DOHH2 (cell line): ENCODE results near the gene PDE10A.

Experiments
- H3F3A ChIP-seq: fragments of 200-600 bp; sonication (generic), shearing (Covaris generic); 2 replicates; pipeline ENCODE4 v1.6.0; 2016; ENCODE audit warnings: antibody characterized with exemption, mild to moderate bottlenecking; ENCODE audit not compliant: control insufficient read depth, insufficient read depth
- H3K27ac ChIP-seq: fragments of 200-600 bp; sonication (generic); 2 replicates; pipeline ENCODE4 v1.5.1; 2014; ENCODE audit warnings: low read depth, mild to moderate bottlenecking, low read length, moderate library complexity
- H3K27me3 ChIP-seq: fragments of 200-600 bp; sonication (generic); 2 replicates; pipeline ENCODE4 v1.6.1; 2014; ENCODE audit warnings: mild to moderate bottlenecking, low read length, mixed read lengths; ENCODE audit not compliant: control insufficient read depth
- H3K36me3 ChIP-seq: fragments of 200-600 bp; sonication (generic); 2 replicates; pipeline ENCODE4 v1.6.1; 2014; ENCODE audit warnings: mild to moderate bottlenecking, low read length, moderate library complexity, mixed read lengths; ENCODE audit not compliant: control insufficient read depth
- H3K4me1 ChIP-seq: fragments of 200-600 bp; sonication (generic); 2 replicates; pipeline ENCODE4 v1.6.1; 2014; ENCODE audit warnings: mild to moderate bottlenecking, low read length, mixed read lengths; ENCODE audit not compliant: control insufficient read depth
- H3K4me2 ChIP-seq: fragments of 200-600 bp; sonication (generic); 2 replicates; pipeline ENCODE4 v1.6.0; 2014; ENCODE audit warnings: mild to moderate bottlenecking, low read length, moderate library complexity
- H3K4me3 ChIP-seq: fragments of 200-600 bp; sonication (generic); 2 replicates; pipeline ENCODE4 v1.5.1; 2014; ENCODE audit warnings: mild to moderate bottlenecking, low read length, mixed read lengths
- H3K79me2 ChIP-seq: fragments of 200-600 bp; sonication (generic); 2 replicates; pipeline ENCODE4 v1.6.1; 2014; ENCODE audit warnings: mild to moderate bottlenecking, low read length, mixed read lengths; ENCODE audit not compliant: control insufficient read depth
- H3K9me2 ChIP-seq: fragments of 200-600 bp; sonication (generic); replicated peaks from 2 replicates; pipeline ENCODE4 v1.6.1; 2014; ENCODE audit warnings: mild to moderate bottlenecking, low read length, mixed read lengths; ENCODE audit not compliant: control insufficient read depth
- H3K9me3 ChIP-seq: fragments of 200-600 bp; sonication (generic); 2 replicates; pipeline ENCODE4 v1.6.1; 2014; ENCODE audit warnings: antibody characterized with exemption, low read length, mixed read lengths; ENCODE audit not compliant: control insufficient read depth, insufficient read depth
- H4K20me1 ChIP-seq: fragments of 200-600 bp; sonication (generic); 2 replicates; pipeline ENCODE4 v1.6.0; 2014; ENCODE audit warnings: low read depth, mild to moderate bottlenecking, antibody characterized with exemption, low read length, moderate library complexity; ENCODE audit not compliant: control insufficient read depth, insufficient read depth
- CTCF ChIP-seq: fragments of 200-600 bp; sonication (generic); IDR thresholded peaks from one replicate; pipeline ENCODE4 v1.5.1; 2014; ENCODE audit warnings: antibody characterized with exemption, mild to moderate bottlenecking, low read depth, low read length; ENCODE audit not compliant: poor library complexity, severe bottlenecking
- EZH2phosphoT487 ChIP-seq: fragments of 200-600 bp; sonication (generic); IDR thresholded peaks from 2 replicates; pipeline ENCODE4 v1.6.1; 2017; ENCODE audit warnings: borderline replicate concordance, mild to moderate bottlenecking, antibody characterized with exemption, low read length, moderate library complexity, mixed read lengths

The PDE10A gene

GRCh38 chr6:165645919-165646318, 17.1 kb downstream of the PDE10A start:
- Histone ChIP-seq H3K4me2 (no peak overlapping the region), H3K79me2 (no peaks in the 10 kb centered on the region), H3F3A (no peaks in the 10 kb centered on the region), H3K9me3 (no peaks in the 10 kb centered on the region), H3K27me3 (no peaks in the 10 kb centered on the region), H3K9me2 (no peaks in the 10 kb centered on the region), H3K4me3 (no peak overlapping the region), H3K4me1 (no peaks in the 10 kb centered on the region), H3K36me3 (no peaks in the 10 kb centered on the region), H3K27ac (no peak overlapping the region), H4K20me1 (no peaks in the 10 kb centered on the region)
- TF ChIP-seq CTCF = no peak
- TF ChIP-seq EZH2phosphoT487 = no peak

- no peaks in the 10 kb centered on the region for H4K20me1 ChIP-seq
- H3K27ac ChIP-seq = no peak overlapping the region
- no peak overlapping the region for H3K4me2 ChIP-seq
Measured at GRCh38 chr6:165644586-165645266, 18.3 kb downstream of the PDE10A start.

GRCh38 chr6:165643015-165643414, 20.0 kb downstream of the PDE10A start:
- Histone ChIP-seq H4K20me1 (no peaks in the 10 kb centered on the region), H3K9me3 (no peaks in the 10 kb centered on the region), H3K4me1 (no peaks in the 10 kb centered on the region), H3K79me2 (no peaks in the 10 kb centered on the region), H3K4me3 (no peak overlapping the region), H3K9me2 (no peaks in the 10 kb centered on the region), H3K4me2 (no peak overlapping the region), H3K27me3 (no peaks in the 10 kb centered on the region), H3K36me3 (no peaks in the 10 kb centered on the region), H3K27ac (no peak overlapping the region), H3F3A (no peaks in the 10 kb centered on the region)
- TF ChIP-seq CTCF = no peak
- TF ChIP-seq EZH2phosphoT487 = no peak

More at GRCh38 chr6:165644586-165645266, 18.3 kb downstream of the PDE10A start:
- H3K9me2 ChIP-seq = no peaks in the 10 kb centered on the region
- H3K4me1 ChIP-seq = no peaks in the 10 kb centered on the region
- H3K4me3 ChIP-seq = no peak overlapping the region
- H3K9me3 ChIP-seq = no peaks in the 10 kb centered on the region
- no peaks in the 10 kb centered on the region for H3K36me3 ChIP-seq
- H3F3A ChIP-seq = no peaks in the 10 kb centered on the region
- H3K27me3 ChIP-seq = no peaks in the 10 kb centered on the region
- TF ChIP-seq EZH2phosphoT487 (no peak), CTCF (no peak)
- no peaks in the 10 kb centered on the region for H3K79me2 ChIP-seq
